SK-N-DZ (cell line): Measurements from ENCODE around the gene MMEL1.
"Not testable (repeated sequence)": the region's sequence is repeated elsewhere in the genome, so short reads cannot be mapped to it uniquely, and the experiment has no call there.

ENCODE experiments used
- DNase-seq: peaks from one replicate; pipeline ENCODE4 v3.0.0-alpha.2; 2015; ENCODE audit warnings: low spot score

The MMEL1 gene

GRCh38 chr1:2628933-2629626 lies 3.7 kb downstream of the MMEL1 start:
- DNase-seq = no peak

DNA sequence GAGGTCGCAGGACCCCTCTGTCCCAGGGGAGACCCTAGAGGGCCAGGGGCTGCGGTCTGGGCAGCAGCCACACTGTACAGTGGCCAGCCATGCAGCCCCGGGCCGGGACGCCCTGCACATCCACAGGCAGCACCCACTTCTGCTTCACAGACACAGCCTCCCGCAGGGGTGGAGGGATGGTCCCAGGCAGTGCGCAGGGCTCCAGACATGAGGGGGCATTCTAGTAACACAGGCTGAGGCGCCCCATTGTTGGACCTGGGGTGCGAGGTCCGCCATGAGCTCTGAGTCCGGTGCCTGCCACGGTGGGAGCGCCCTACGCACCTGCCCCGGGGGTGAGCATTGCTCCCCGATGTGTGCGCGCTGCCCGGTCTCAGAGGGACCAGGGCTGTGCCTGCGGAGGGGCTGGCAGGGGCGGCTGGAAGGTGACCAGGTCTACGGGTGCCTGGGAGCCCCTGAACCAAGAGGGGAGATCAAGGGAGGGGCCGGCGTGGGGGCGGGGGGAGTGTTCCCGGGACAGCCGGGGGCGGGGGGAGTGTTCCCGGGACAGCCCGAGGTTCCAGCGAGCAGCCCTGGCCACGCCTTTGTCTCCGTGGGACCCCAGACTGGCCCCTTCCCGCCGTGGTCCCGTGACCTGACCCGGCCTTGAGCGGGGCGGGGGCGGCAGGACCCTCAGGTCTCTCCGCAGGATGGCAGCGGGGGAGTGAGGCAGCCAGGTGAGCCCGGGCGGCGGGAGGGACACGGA lies 4.5 kb downstream of the MMEL1 start:
- DNase-seq = no peak

DNA sequence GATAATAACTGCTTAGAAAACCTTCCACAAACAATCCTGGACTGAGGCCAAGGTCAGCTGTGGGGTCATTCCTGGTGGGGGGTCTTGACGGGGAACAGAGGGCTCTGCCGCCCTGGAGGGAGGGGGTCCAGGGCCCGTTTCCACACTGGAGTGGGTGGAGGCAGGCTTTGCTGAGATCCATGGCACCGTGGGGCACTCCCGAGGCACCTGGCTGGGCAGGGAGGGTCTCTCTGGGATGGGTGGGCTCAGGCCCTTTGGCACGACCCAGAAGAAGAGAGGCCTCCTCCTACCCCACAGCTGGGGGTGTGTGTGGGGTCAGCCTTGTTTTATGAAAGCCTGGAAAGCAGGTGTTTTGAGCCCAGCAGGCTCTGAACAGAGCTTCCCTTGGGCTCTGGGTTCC lies 5.1 kb downstream of the MMEL1 start:
- DNase-seq = no peak

- DNase-seq = not testable (repeated sequence)
Observed at GRCh38 chr1:2625748-2626147, 7.1 kb downstream of the MMEL1 start.

DNA sequence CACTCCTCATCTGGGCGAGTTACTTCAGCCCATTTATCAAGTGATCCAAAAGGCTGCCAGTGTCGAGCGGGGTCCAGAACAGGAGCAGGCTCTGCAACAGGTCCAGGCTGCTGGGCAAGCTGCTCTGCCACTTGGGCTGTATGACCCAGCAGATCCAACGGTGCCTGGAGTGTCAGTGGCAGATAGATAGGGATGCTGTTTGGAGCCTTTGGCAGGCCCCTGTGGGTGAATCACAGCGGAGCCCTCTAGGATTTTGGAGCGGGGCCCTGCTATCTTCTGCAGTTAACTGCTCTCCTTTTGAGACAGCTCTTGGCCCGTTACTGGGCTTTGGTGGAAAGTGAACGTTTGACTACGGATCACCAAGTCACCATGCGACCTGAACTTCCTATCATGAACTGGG lies 7.5 kb downstream of the MMEL1 start:
- no peak for DNase-seq

DNA sequence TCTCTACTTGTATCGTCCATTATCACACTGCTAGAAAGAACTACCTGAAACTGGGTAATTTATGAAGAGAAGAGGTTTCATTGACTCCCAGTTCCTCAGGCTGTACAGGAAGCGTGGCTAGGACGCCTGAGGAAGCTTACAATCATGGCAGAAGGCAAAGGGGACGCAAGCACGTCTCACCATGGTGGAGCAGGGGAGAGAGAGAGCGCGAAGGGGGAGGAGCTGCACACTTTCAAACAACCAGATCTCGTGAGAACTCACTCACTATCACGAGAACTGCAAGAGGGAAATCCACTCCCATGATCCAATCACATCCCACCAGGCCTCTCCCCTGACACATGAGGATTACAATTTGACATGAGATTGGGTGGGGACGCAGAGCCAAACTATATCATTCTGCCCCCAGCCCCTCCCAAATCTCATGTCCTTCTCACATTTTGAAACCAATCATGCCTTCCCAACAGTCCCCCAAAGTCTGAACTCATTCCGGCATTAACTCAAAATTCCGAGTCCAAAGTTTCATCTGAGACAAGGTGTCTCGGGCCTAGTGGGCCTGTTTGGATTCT lies 8.0 kb downstream of the MMEL1 start:
- no peak for DNase-seq

DNA sequence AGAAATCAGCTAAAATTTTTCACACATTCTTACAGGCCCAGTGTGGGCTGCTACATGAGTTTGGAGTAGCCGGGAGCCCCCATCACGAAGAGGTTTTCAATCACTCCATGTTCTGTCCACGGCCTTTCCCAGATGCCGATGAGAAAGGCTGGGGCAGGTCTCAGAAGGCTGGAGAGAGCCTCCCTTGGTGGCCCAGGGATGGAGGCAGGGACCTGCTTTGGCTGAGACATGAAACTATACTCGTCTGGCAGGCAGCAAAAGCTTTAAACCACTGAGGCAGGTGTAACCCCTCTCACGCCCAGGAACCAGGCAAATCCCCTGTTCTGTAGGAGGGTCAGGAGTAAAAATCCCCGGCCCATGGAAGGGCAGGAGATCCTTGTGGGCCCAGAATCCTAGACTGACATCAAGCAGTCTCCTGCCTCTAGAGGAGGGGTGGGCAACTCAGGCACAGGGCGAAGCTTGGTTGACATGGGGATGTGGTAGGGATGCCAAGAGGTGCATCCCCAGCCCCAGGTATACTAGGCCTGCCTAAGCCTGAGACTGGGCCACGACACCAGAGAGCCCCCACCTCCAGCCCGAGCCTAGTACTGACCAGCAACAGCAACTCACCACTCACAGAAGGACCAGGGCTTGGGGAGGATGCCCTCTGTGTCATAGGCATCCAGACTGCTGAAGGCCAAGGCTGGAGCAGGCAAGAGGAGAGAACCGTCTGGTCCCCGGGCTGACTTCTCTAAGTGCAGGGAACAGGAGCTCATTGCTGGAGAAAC lies 9.1 kb downstream of the MMEL1 start:
- no peak for DNase-seq

DNA sequence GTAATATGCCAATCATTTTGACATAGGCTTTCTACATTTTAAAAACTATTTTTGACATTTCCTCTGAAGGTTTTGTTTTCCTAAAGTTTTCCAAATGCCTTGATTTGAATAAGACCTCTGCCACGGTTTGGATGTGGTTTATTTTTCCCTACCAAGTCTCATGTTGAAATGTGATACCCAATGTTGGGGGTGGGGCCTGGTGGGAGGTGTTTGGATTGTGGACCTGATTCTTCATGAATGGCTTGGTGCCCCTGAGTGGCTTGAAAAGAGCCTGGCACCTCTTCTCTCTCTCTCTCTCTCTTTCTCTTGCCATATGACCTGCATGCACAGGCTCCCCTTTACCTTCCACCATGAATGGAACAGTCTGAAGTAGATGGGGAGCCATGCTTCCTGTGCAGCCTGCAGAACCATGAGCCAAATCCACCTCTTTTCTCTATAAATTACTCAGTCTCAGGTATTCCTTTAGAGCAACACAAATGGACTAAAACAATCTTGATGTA lies 14.8 kb downstream of the MMEL1 start:
- no peak for DNase-seq

- DNase-seq = no peak
Observed at GRCh38 chr1:2614145-2614544, 18.7 kb downstream of the MMEL1 start.

DNA sequence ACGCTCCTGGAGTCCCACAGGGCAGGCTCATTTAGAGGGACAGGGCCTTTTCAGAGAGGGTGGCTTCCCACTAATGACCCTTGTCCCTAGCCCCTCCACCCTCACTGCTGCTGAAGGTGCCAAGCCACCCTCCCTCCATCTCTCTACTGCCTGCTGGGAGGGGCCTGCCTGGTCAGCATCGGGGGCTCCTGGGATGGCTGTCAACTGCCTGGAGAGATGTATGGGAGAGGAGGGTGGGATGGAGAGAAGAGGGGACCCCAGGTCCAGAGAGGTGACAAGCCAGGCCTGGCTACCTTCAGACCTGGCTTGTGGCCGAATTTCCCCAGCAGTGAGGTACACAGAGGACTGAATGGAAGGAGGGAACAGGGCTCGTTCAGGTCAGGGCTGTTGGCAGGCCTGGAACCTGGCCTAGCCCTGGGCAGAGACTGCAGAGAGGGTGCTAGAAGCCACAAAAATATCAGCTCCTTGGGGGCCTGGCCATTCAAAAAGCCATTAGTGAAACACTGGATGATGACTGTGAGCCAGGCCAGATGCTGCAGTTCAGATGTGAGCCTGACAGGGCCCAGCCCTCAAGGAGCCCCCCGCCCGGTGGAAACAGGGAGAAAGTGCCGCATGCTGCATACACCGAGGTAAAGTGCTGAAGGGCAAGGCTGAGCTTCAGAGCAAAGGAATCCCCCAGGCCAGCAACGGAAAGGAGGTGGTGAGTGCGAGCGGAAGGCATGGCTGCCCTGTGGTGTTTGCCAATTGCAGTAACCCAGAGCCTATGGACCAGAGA lies 20.0 kb downstream of the MMEL1 start:
- no peak for DNase-seq

GRCh38 chr1:2611621-2612437 lies 21.0 kb downstream of the MMEL1 start:
- no peak for DNase-seq

GRCh38 chr1:2611031-2611501 lies 21.8 kb downstream of the MMEL1 start:
- DNase-seq = peak; percentile 51

GRCh38 chr1:2610036-2610959 lies 22.5 kb downstream of the MMEL1 start:
- no peak for DNase-seq

- DNase-seq = no peak
Observed at GRCh38 chr1:2609319-2610035, 23.3 kb downstream of the MMEL1 start.

- no peak for DNase-seq
Observed at GRCh38 chr1:2607641-2608091, 25.1 kb downstream of the MMEL1 start.

- DNase-seq = no peak
Observed at GRCh38 chr1:2606881-2607621, 25.8 kb downstream of the MMEL1 start.

- no peak for DNase-seq
Observed at GRCh38 chr1:2606396-2606880, 26.4 kb downstream of the MMEL1 start.
